Stimulated activated CD4-positive, alpha-beta T cell treated with anti-CD3 and anti-CD28 coated beads, TNF-alpha, amount 100 ng/mL, for 4 hours (primary cell): ENCODE results near the gene ATP9A.
"Not testable (repeated sequence)": the region's sequence is repeated elsewhere in the genome, so short reads cannot be mapped to it uniquely, and the experiment has no call there.

Experiments used
- DNase-seq, 3 experiments: peaks; one replicate each; pipeline ENCODE4 v3.0.0-alpha.2; 2020; ENCODE audit warnings: low read depth in 3 of 3

Gene ATP9A

GRCh38 chr20:51796340-51796739, 28.1 kb upstream of the ATP9A start:
- DNase-seq, result no peak

GRCh38 chr20:51792960-51793359, 24.8 kb upstream of the ATP9A start:
- no peak for DNase-seq

GRCh38 chr20:51791626-51792025, 23.4 kb upstream of the ATP9A start:
- no peak for DNase-seq

GRCh38 chr20:51790256-51790655, 22.1 kb upstream of the ATP9A start:
- DNase-seq, result no peak

- DNase-seq, result no peak
Measured at GRCh38 chr20:51789434-51789833, 21.2 kb upstream of the ATP9A start.

GRCh38 chr20:51788822-51789221, 20.6 kb upstream of the ATP9A start:
- no peak for DNase-seq

- DNase-seq, result no peak
Measured at GRCh38 chr20:51784299-51784698, 16.1 kb upstream of the ATP9A start.

GRCh38 chr20:51778229-51778759, 10.1 kb upstream of the ATP9A start:
- not testable (repeated sequence) for DNase-seq

GRCh38 chr20:51775241-51775640, 7.1 kb upstream of the ATP9A start:
- no peak for DNase-seq

- no peak for DNase-seq
Measured at GRCh38 chr20:51772236-51772635, 4.0 kb upstream of the ATP9A start.

GRCh38 chr20:51769976-51770615, 1.9 kb upstream of the ATP9A start:
- no peak for DNase-seq

GRCh38 chr20:51768759-51769517, 748 bp upstream of the ATP9A start:
- DNase-seq, result no peak

GRCh38 chr20:51766994-51767866, 960 bp downstream of the ATP9A start:
- peak in 1 of 3 experiments; percentile 6 for DNase-seq

GRCh38 chr20:51765381-51765780, 2.8 kb downstream of the ATP9A start:
- DNase-seq, result not testable (repeated sequence)

GRCh38 chr20:51763965-51764602, 4.1 kb downstream of the ATP9A start:
- DNase-seq, result no peak

- no peak for DNase-seq
Measured at GRCh38 chr20:51760905-51761546, 7.2 kb downstream of the ATP9A start.

GRCh38 chr20:51759769-51760510, 8.2 kb downstream of the ATP9A start:
- no peak for DNase-seq

GRCh38 chr20:51758978-51759544, 9.1 kb downstream of the ATP9A start:
- DNase-seq, result no peak

- DNase-seq, result no peak
Measured at GRCh38 chr20:51757226-51757625, 11.0 kb downstream of the ATP9A start.

GRCh38 chr20:51756653-51757052, 11.5 kb downstream of the ATP9A start:
- no peak for DNase-seq
